Posterior cingulate gyrus (tissue), 11 donors: ENCODE data around the gene OPHN1.
"Not testable (repeated sequence)": the region's sequence is repeated elsewhere in the genome, so short reads cannot be mapped to it uniquely, and the experiment has no call there.

ENCODE experiments used
- DNase-seq, 10 donors: peaks; one replicate each; pipeline versions ENCODE4 v3.0.0 to v3.0.0-alpha.2; 2020 to 2021; ENCODE audit warnings: mixed read lengths in 3 of 10
- intact Hi-C: fragments of 100-400 bp; cut with DNase I; formaldehyde crosslinking; loops from one replicate; pipeline ENCODE4 v1.15.1; 2023

The OPHN1 gene

DNA sequence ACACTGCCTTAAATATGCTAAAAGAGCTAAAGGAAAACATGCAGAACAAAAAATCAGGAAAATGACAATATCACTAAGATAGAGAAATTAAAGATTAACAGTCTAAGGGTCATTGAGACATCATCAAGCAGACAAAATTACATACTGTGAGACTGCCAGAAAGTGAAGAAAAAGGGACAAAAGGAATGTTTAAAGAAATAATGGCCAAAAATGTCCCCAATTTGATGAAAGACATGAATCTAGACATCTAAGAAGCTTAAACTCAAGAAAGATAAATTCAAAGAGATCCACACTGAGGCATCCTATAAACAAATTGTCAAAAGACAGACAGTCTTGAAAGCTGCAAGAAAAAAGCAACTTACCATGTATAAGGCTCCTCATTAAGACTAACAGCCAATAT is 63.7 kb downstream of the OPHN1 start:
- intact Hi-C loops: no loop called here
- no peak for DNase-seq

GRCh38 chrX:68365341-68365740 is 68.0 kb downstream of the OPHN1 start:
- intact Hi-C loops: no loop called here
- no peak for DNase-seq

DNA sequence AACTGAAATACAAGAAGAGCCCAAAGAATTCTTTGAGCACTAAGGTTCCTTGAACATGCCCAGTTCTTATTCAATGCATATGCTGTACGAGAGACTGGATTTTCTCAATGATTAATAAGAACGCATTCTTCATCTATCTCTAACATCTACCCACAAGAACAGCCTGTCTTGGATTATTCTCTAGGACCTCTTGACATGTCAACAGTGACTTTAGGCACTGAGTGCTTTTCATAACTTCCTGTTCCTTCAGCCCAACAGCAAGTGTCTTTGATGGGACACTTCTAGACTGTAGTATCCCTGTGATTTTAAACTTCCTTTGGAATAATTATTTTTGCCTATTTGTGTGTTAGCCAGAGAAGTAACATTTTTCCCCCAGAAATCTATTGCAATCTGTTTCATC is 69.3 kb downstream of the OPHN1 start:
- intact Hi-C loops: no loop called here

GRCh38 chrX:68358679-68359078 is 74.6 kb downstream of the OPHN1 start:
- no peak for DNase-seq
- intact Hi-C loops: no loop called here

More for the DNA sequence above, 69.3 kb downstream of the OPHN1 start:
- no peak for DNase-seq

GRCh38 chrX:68355629-68355920 is 77.7 kb downstream of the OPHN1 start:
- no peak for DNase-seq
- intact Hi-C loops: no loop called here

- no peak for DNase-seq
- intact Hi-C loops: no loop called here
Measured at GRCh38 chrX:68354879-68355628, 78.2 kb downstream of the OPHN1 start.

DNA sequence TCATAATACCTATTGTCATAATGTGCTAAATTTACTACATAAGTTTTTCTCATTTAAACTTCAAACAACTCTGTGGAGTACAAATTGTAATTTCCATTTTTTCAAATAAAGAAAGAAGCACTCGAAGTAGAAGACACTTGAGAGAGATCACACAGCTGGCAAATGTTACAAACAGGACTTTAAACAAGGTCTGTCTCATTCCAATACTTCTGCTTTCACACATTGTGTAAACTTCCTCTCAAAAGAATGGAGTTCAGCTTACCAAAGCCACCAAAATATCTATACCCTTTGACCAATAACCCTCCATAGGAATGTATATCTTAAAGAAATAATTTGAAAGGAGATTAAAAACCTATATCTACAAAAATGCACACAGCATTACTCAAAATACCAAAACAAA is 88.3 kb downstream of the OPHN1 start:
- intact Hi-C loops: no loop called here
- DNase-seq: no peak

GRCh38 chrX:68343551-68343950 is 89.7 kb downstream of the OPHN1 start:
- DNase-seq: no peak

GRCh38 chrX:68332201-68332731 is 101.0 kb downstream of the OPHN1 start:
- no peak for DNase-seq
- intact Hi-C loops: no loop called here

More at GRCh38 chrX:68343551-68343950, 89.7 kb downstream of the OPHN1 start:
- intact Hi-C loops: no loop called here

GRCh38 chrX:68326841-68327240 is 106.5 kb downstream of the OPHN1 start:
- intact Hi-C loops: not testable (repeated sequence)

GRCh38 chrX:68307769-68308168 is 125.5 kb downstream of the OPHN1 start:
- no peak for DNase-seq
- intact Hi-C loops: no loop called here

More at GRCh38 chrX:68326841-68327240, 106.5 kb downstream of the OPHN1 start:
- not testable (repeated sequence) for DNase-seq

- no peak for DNase-seq
- intact Hi-C loops: no loop called here
Measured at GRCh38 chrX:68304602-68305001, 128.7 kb downstream of the OPHN1 start.

DNA sequence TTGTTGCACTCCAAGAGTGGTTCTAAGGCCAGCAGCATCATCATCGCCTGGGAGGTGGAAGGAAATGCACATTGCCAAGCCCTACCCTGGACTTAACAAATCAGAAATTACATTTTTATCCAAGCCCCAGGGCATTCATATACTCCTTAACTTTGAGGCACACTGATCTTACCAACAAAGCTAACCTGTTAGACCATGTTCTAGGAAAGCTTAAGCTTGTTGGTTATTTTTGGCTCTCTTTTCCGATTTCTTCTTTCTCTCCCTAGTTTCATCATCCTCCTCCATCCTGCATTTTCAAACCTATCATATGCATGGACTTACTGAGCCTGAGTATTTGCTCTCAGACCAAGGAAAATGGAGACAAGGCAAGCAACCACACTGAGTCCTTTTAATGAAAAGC is 133.4 kb downstream of the OPHN1 start:
- intact Hi-C loops: no loop called here
- DNase-seq: no peak

DNA sequence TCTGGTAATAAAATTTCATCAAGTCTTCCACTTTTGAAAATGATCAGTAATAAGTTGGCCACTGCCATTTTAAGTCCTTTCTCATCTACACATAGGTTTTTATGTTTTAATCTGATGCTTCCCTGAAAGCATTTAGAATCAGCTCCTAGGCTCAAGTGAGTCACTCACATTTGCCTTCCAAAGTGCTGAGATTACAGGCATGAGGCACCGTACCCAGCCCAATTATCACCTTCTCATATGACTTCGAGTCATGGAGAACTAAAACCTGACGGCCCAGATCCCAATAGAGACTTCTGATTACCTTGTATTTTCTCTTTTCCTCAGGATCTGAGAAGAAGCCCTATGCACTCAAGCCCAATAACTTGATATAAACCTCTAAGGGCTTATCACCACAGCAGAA is 140.8 kb downstream of the OPHN1 start:
- intact Hi-C loops: no loop called here
- DNase-seq: no peak

GRCh38 chrX:68288127-68288526 is 145.2 kb downstream of the OPHN1 start:
- no peak for DNase-seq
- intact Hi-C loops: no loop called here

DNA sequence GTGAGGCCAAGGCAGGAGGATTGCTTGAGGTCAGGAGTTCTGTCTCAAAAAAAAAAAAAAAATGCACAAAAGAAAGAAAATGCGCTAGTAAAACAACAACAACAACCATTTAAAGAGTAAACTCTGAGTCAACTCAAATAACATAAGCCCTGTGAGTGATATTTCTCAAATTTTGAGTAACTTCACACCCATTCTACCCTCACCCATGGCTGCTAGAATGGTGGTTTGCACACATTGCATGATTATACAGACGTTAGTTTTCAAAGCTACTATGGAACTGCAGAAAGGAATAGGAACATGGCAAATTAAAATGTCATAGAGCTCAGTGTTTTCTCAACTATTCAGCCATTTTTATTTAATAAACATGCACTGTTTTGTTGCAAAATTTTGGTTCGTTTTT is 145.9 kb downstream of the OPHN1 start:
- no peak for DNase-seq
- intact Hi-C loops: no loop called here

DNA sequence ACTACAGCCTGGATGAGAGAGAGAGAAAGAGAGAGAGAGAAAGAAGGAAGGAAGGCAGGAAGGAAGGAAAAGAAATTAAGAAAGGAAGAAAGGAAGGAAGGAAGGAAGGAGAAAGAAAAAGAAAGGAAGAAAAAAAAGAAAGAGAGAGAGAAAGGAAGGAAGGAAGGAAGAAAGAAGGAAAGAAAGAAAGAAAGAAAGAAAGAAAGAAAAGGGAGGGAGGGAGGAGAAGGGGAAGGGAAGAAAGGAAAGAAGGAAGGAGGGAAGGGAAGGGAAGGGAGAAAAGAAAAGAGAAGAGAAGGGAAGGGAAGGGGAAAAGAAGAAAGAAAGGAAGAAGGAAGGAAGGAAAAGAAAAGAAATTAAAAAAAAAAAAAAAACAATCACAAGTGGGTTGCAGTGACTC is 146.3 kb downstream of the OPHN1 start:
- intact Hi-C loops: no loop called here
- no peak for DNase-seq

GRCh38 chrX:68286076-68286475 is 147.2 kb downstream of the OPHN1 start:
- DNase-seq: no peak
- intact Hi-C loops: no loop called here

DNA sequence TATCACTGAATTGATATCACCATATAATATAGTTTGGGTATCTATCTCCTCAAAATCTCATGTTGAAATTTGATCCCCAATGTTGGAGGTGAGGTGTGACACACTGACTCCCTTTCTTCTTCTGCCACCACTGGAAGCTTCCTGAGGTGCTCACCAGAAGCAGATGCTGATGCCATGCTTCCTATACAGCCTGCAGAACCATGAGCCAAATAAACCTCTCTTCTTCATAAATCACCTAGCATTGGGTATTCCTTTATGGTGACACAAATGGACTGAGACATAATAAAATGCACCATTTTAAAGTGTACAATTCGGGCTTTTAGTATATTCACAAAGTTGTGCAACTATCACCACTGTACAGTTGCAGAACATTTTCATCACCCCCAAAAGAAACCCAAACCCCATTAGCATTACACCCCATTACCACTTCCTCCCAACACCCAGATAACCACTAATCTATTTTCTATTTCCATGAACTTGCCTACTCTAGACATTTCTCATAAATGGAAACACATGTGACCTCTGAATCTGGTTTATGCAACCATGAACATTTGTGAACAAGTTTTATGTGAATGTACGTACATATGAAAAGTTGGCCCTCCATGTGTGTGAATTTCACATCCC is 148.9 kb downstream of the OPHN1 start:
- DNase-seq: no peak
- intact Hi-C loops: no loop called here

DNA sequence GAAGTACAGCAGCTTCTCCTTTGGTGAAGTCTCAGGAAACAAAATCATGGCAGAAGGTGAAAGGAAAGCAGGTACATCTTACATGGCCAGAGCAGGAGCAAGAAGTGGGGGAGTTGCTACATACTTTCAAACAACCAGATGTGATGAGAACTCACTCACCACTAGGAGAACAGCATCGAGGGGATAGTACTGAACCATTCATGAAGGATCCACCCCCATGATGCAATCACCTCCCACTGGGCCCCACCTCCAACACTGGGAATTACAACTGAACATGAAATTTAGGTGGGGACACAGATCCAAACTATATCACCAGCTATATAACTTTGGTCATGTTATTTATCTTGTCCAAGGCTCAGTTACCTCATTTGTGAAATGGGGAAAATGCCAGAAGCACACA is 159.4 kb downstream of the OPHN1 start:
- intact Hi-C loops: no loop called here
- DNase-seq: no peak

DNA sequence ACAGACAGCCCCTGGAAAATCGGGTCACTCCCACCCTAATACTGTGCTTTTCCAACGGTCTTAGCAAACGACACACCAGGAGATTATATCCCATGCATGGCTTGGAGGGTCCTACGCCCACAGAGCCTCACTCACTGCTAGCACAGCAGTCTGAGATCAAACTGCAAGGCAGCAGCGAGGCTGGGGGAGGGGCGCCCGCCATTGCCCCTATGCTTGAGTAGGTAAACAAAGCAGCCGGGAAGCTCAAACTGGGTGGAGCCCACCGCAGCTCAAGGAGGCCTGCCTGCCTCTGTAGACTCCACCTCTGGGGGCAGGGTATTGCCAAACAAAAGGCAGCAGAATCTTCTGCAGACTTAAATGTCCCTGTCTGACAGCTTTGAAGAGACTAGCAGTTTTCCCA is 168.5 kb downstream of the OPHN1 start:
- DNase-seq, intact Hi-C loops: not testable (repeated sequence)

DNA sequence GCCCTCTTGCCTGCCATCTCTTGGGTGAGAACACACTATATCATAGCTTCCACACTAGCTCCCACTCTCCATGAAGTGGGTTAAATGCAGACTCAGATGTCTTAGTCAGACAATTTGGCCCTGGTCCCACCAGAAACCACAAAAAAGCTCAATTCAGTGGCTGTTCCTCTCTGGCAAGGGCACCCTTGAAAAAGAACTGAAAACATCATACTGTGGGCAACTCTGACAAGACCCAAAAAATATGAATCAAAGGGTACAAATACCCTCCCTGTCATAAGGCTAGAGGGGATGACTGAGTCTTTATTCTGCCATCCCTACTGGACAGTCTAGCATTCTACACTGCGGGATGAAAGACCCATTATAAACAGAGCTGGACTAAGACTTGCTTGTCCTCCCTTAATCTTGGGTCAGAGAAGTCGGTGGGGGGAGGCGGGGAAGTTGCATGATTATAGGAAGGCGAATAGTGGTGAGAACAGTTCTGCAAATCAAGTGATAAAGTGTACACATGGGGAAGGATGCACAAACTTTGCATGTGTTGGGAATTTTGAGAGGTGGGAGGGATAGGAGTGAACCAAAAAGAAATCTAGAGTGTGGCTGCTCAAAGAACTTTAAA is 172.1 kb downstream of the OPHN1 start:
- peak in 2 of 10 donors; percentile 20 to 35 for DNase-seq
- intact Hi-C loops: no loop called here
